ACC112 (cell line): ENCODE data around the gene CD248.

Experiments used
- H2AFZ ChIP-seq: fragments of 200-600 bp; sonication (generic); one replicate; pipeline ENCODE4 v1.6.0; 2017; ENCODE audit warnings: antibody characterized with exemption, low read length; ENCODE audit not compliant: unreplicated experiment
- H3K27ac ChIP-seq: fragments of 200-600 bp; sonication (generic); 2 replicates; pipeline ENCODE4 v1.5.1; 2014; ENCODE audit warnings: low read depth, mild to moderate bottlenecking, antibody characterized with exemption, low read length, moderate library complexity
- H3K27me3 ChIP-seq: fragments of 200-600 bp; sonication (generic); 2 replicates; pipeline ENCODE4 v1.6.1; 2014; ENCODE audit warnings: mild to moderate bottlenecking, antibody characterized with exemption, low read length, moderate library complexity, mixed read lengths; ENCODE audit not compliant: insufficient read depth
- H3K36me3 ChIP-seq: fragments of 200-600 bp; sonication (generic); 2 replicates; pipeline ENCODE4 v1.6.1; 2016; ENCODE audit warnings: mild to moderate bottlenecking, antibody characterized with exemption, low read length, moderate library complexity, mixed read lengths; ENCODE audit not compliant: insufficient read depth
- H3K4me1 ChIP-seq: fragments of 200-600 bp; sonication (generic); one replicate; pipeline ENCODE4 v1.6.1; 2016; ENCODE audit warnings: low read length, mixed read lengths; ENCODE audit not compliant: insufficient read depth, unreplicated experiment, control insufficient read depth
- H3K4me3 ChIP-seq: fragments of 200-600 bp; sonication (generic); 2 replicates; pipeline ENCODE4 v1.5.1; 2014; ENCODE audit warnings: mild to moderate bottlenecking, low read depth, low read length
- H3K79me2 ChIP-seq: fragments of 200-600 bp; sonication (generic); one replicate; pipeline ENCODE4 v1.6.0; 2016; ENCODE audit warnings: low read length; ENCODE audit not compliant: control insufficient read depth, unreplicated experiment, insufficient read depth

The CD248 gene

GRCh38 chr11:66333220-66333877 is 16.5 kb upstream of the CD248 start:
- H3K36me3 ChIP-seq, result peaks cover 8% of the 10 kb centered on the region; the same call in 1 of the 2 replicates
- H3K27ac ChIP-seq, result no peak overlapping the region
- H3K79me2 ChIP-seq, result peaks cover 31% of the 10 kb centered on the region
- peaks cover 34% of the 10 kb centered on the region for H3K4me1 ChIP-seq
- H3K27me3 ChIP-seq, result no peaks in the 10 kb centered on the region
- no peak overlapping the region for H2AFZ ChIP-seq
- H3K4me3 ChIP-seq, result no peak overlapping the region; the same call in 1 of the 2 replicates

DNA sequence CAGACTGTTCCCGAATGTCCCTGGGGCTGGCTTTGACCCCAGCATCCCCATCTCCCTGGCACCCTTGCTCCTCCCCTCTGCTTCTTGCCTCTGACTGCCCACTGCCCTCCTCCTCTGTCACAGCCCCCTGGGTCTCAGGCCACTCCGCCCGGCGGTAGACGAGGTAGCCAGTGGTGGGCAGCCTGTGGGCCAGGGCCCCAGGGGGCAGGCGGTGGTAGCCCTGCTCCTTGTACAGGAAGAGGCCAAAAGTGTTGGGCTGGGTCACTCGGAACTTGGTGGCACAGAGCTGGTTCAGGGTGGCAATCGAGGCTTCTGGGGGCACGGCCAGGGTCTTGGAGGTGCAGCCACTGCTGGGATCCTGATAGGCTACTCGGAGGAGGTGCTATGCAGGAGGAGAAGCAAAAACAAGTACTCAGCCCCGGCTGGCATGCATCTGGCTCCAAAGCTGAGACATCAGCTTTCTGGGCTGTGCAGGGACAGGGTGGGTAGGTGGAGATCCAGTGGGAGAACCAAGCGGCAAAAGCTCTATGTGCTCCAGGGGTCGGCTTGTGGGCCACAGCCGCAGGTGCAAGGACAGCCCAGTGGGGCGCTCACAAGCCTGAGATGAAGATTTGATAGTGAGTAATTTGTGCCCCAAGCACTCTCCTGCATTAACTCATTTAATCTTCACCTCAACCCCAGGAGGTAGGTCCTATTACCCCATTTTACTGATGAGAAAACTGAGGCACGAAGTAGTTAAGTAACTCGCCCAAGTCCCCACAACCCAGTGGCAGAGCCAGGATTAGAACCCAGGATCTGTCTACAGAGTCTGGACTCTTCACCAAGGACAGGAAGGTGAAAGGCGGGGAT is 15.8 kb upstream of the CD248 start:
- Histone ChIP-seq H2AFZ (no peak overlapping the region), H3K4me3 (no peak overlapping the region), H3K27ac (no peak overlapping the region), H3K36me3 (peaks cover 8% of the 10 kb centered on the region; the same call in 1 of the 2 replicates), H3K27me3 (no peaks in the 10 kb centered on the region), H3K79me2 (peaks cover 31% of the 10 kb centered on the region), H3K4me1 (peaks cover 33% of the 10 kb centered on the region)

DNA sequence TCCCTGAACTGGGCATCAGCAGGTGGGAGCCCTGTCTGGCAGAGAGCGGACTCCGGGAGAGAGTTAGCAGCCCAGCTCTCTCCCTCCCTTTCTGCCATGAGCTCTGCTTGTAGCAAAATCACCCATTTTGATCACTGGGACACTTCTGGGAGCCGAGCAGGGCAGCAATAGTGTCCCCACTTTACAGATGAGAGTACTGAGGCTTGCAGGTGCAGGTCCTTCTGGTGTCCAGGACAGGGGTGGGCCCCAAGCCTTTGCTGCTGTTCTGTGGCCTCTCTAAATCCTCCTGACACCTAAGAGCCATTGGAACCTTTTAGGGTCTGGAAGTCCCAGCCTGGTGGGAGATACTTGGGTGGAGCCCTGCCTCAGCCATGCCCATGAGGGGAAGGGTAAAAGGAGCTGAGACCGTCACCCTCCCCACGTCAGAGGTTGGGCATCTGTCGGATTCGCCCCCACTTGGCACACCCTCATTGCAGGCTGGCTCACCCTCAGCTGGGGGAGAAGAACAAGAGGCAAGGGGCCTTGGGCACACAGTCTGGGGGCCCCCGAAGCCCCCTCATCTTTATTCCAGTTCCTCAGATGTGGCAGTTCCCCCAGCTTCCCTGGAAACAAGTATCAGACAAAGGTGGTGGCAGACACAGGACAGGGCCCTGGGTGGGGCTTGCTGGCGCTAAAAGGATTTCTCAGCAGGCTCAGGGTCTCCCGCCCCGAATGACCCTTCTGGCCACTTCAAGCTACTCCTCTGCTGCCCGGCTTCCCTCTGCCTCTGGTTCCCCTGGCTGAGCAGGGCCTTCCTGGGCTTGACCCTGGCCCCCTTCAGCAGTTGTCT is 14.9 kb upstream of the CD248 start:
- H2AFZ ChIP-seq, result no peak overlapping the region
- peaks cover 8% of the 10 kb centered on the region; the same call in 1 of the 2 replicates for H3K36me3 ChIP-seq
- no peaks in the 10 kb centered on the region for H3K27me3 ChIP-seq
- H3K27ac ChIP-seq, result no peak overlapping the region
- peaks cover 31% of the 10 kb centered on the region for H3K79me2 ChIP-seq
- H3K4me1 ChIP-seq, result peaks cover 33% of the 10 kb centered on the region
- H3K4me3 ChIP-seq, result no peak overlapping the region

DNA sequence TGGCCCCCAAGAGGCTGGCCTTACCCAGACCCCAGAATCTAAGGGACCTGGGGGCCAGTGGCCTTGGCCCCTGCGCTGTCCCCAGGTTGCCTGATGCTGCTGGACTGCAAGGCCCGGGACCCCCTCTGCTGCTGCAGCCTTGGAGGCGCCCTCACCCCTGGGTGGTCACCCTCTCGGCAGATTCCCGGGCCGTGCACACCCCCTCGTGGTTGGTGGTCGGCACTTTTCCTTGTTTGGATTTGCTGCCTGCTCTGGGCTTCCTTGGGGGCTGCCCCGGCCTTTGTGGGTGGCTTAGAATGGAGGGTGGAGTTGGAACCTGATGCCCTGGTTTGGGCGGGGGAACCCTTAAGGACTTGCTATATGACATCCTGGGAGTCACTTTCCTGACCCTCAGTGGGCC is 14.1 kb upstream of the CD248 start:
- Histone ChIP-seq H3K36me3 (peaks cover 8% of the 10 kb centered on the region; the same call in 1 of the 2 replicates), H3K27ac (no peak overlapping the region), H3K4me1 (peaks cover 41% of the 10 kb centered on the region)

DNA sequence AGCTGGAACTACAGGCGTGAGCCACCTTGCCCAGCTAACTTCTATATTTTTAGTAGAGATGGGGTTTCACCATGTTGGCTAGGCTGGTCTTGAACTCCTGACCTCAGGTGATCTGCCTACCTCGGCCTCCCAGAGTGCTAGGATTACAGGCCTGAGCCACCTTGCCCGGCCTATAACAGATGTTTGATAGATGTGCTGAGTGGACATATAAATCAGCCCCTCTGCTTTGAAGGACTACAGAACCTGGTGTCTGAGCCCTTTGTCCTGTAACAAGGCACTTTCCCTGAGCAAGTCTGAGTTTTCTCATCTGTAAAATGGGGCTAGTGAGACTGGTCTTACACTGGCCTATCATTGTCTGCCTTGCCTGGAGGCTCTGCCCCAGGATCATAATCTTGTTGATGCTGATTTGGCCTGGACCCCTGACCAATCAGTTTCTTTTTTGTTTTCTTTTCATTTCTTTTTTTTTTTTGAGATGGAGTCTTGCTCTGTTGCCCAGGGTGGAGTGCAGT is 12.4 kb upstream of the CD248 start:
- no peaks in the 10 kb centered on the region for H3K27me3 ChIP-seq
- H3K79me2 ChIP-seq, result peaks cover 13% of the 10 kb centered on the region
- peaks cover 49% of the 10 kb centered on the region for H3K4me1 ChIP-seq
- peaks cover 8% of the 10 kb centered on the region; the same call in 1 of the 2 replicates for H3K36me3 ChIP-seq
- H2AFZ ChIP-seq, result no peak overlapping the region
- 0 out of 2 replicates have a peak overlapping the region, but pooled peaks have one; percentile 16 for H3K27ac ChIP-seq
- no peak overlapping the region for H3K4me3 ChIP-seq

More for the DNA sequence above, 14.1 kb upstream of the CD248 start:
- Histone ChIP-seq H3K4me3 (no peak overlapping the region), H2AFZ (no peak overlapping the region), H3K27me3 (no peaks in the 10 kb centered on the region), H3K79me2 (peaks cover 30% of the 10 kb centered on the region)

DNA sequence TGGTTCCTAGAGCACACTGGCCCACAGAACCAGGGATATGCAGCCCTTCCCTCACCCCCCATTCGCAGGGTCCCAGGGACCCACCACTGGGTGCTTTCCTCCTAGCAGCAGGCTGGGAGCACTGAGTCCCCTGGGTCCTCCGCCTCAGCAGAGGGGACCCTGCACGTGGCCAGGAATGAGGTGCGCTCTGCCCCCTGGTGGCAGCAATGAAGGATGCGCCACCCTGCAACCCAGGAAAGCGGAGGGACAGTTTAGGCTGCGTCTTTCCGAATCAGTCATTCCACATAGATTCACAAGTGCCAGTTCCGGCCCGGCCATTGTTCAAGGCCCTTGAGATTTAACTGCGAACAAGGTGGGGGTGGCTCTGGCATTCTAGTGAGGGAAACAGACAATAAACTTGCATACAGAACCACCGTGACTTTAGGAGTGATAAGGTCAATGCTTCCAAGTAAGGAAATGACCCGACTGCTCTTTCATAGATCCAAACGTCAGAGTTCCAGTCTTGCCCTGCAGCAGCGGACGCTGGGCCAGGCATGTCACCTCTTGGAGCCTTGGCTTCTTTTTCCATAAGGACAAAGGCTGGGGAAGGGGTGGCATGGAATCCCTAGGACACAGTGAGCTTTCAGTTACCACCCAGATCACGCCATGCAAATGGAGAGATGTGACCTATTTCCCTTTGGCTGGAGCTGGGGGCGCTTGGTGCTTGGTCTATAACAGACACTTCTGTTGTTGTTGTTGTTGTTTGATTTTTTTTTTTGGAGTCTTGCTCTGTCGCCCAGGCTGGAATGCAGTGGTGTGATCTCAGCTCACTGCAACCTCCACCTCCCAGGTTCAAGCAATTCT is 11.7 kb upstream of the CD248 start:
- H3K36me3 ChIP-seq, result peaks cover 8% of the 10 kb centered on the region; the same call in 1 of the 2 replicates
- H3K27me3 ChIP-seq, result no peaks in the 10 kb centered on the region
- peak overlapping the region; percentile 86 for H3K27ac ChIP-seq
- H2AFZ ChIP-seq, result no peak overlapping the region
- H3K4me3 ChIP-seq, result no peak overlapping the region; the same call in 1 of the 2 replicates
- peaks cover 7% of the 10 kb centered on the region for H3K79me2 ChIP-seq
- peaks cover 48% of the 10 kb centered on the region for H3K4me1 ChIP-seq

GRCh38 chr11:66328031-66328301 is 11.1 kb upstream of the CD248 start:
- Histone ChIP-seq H3K36me3 (peaks cover 6% of the 10 kb centered on the region; the same call in 1 of the 2 replicates), H3K4me1 (peaks cover 53% of the 10 kb centered on the region), H3K79me2 (peaks cover 1% of the 10 kb centered on the region), H3K4me3 (peak overlapping the region; percentile 47), H3K27ac (peak overlapping the region; percentile 86), H2AFZ (no peak overlapping the region), H3K27me3 (no peaks in the 10 kb centered on the region)

GRCh38 chr11:66327171-66328030 is 10.6 kb upstream of the CD248 start:
- Histone ChIP-seq H3K79me2 (no peaks in the 10 kb centered on the region), H3K27me3 (no peaks in the 10 kb centered on the region), H3K4me1 (peaks cover 59% of the 10 kb centered on the region), H2AFZ (no peak overlapping the region), H3K4me3 (peak overlapping the region; percentile 47), H3K27ac (peak overlapping the region; percentile 86), H3K36me3 (peaks cover under 1% of the 10 kb centered on the region; the same call in 1 of the 2 replicates)
